Cardiac muscle cell (in vitro differentiated cells and primary cell): ENCODE measurements around the gene ARHGEF40. TPM values are rescaled to one million over a fixed set of nuclear protein-coding genes. Genes with fewer than 3 reads are reported as not detected.
A peak's percentile ranks its signal among the peaks of the same experiment; 100 is the strongest.
"Not testable (repeated sequence)": the region's sequence is repeated elsewhere in the genome, so short reads cannot be mapped to it uniquely, and the experiment has no call there.

Experiments used
- DNase-seq, 2 donors: peaks; one replicate each; pipeline versions ENCODE4 v3.0.0 to v3.0.0-alpha.2; 2010 to 2017; ENCODE audit warnings: low read depth in 1 of 2, low spot score in 1 of 2
- H3K27ac ChIP-seq: fragments of 200-600 bp; sonication (generic); 2 replicates; pipeline ENCODE4 v1.5.1; 2016
- H3K27me3 ChIP-seq: fragments of 200-600 bp; sonication (generic); 2 replicates; pipeline ENCODE4 v1.6.0; 2016; ENCODE audit warnings: control low read depth
- H3K36me3 ChIP-seq: fragments of 200-600 bp; sonication (generic); 2 replicates; pipeline ENCODE4 v1.5.1; 2016; ENCODE audit warnings: control low read depth
- H3K4me1 ChIP-seq: fragments of 200-600 bp; sonication (generic); 2 replicates; pipeline ENCODE4 v1.8.1; 2017; ENCODE audit warnings: low read depth, mild to moderate bottlenecking, mixed run types
- H3K4me3 ChIP-seq: fragments of 200-600 bp; sonication (generic); 2 replicates; pipeline ENCODE4 v1.5.1; 2016; ENCODE audit warnings: mild to moderate bottlenecking
- H3K9me3 ChIP-seq: fragments of 200-600 bp; sonication (generic); 2 replicates; pipeline ENCODE4 v1.5.1; 2017; ENCODE audit warnings: low read depth, mild to moderate bottlenecking, control low read depth
- CTCF ChIP-seq: IDR thresholded peaks from 2 replicates; pipeline ENCODE4 v1.5.1; 2012; ENCODE audit warnings: low read depth, mild to moderate bottlenecking, low read length
- polyA plus RNA-seq: library from polyadenylated mRNA; unstranded; fragments of >200 nt; fragmentation: Nextera tagmentation; extraction: Ambion mirVana; gene quantifications from 2 replicates; pipeline ENCODE4 v1.2.1, GENCODE V29; 2016
- total RNA-seq: library from RNA; depleted of rRNA; stranded (reverse); fragments of >200 nt; gene quantifications from 2 replicates; pipeline ENCODE4 v1.2.3, GENCODE V29; 2016

Gene ARHGEF40
- total and polyA plus RNA-seq, 2 experiments from 2014 or later, result 26.4 to 41.7 TPM

- DNase-seq, result no peak
- H3K4me3 ChIP-seq, result no peak overlapping the region
- no peaks in the 10 kb centered on the region for H3K36me3 ChIP-seq
- H3K9me3 ChIP-seq, result no peaks in the 10 kb centered on the region
- H3K4me1 ChIP-seq, result peaks cover 20% of the 10 kb centered on the region
- TF ChIP-seq CTCF, result no peak
- no peak overlapping the region for H3K27ac ChIP-seq
- no peaks in the 10 kb centered on the region for H3K27me3 ChIP-seq
These were observed 32.9 kb upstream of the ARHGEF40 start for GRCh38 chr14:21037156-21037555.

GRCh38 chr14:21038441-21039422 is 31.4 kb upstream of the ARHGEF40 start:
- TF ChIP-seq CTCF, result no peak
- H3K27ac ChIP-seq, result peak overlapping the region; percentile 80
- DNase-seq, result peak; percentile 65 to 94
- no peaks in the 10 kb centered on the region for H3K36me3 ChIP-seq
- H3K27me3 ChIP-seq, result no peaks in the 10 kb centered on the region
- no peak overlapping the region for H3K4me3 ChIP-seq
- H3K9me3 ChIP-seq, result no peaks in the 10 kb centered on the region
- peaks cover 20% of the 10 kb centered on the region for H3K4me1 ChIP-seq

- Histone ChIP-seq H3K4me1 (peaks cover 17% of the 10 kb centered on the region), H3K36me3 (no peaks in the 10 kb centered on the region), H3K27me3 (no peaks in the 10 kb centered on the region), H3K27ac (peak overlapping the region; percentile 80), H3K4me3 (no peak overlapping the region), H3K9me3 (no peaks in the 10 kb centered on the region)
- DNase-seq, result peak; percentile 85 to 86
- peak; percentile 73 for TF ChIP-seq CTCF
These were observed 30.3 kb upstream of the ARHGEF40 start for GRCh38 chr14:21039585-21040369.

- Histone ChIP-seq H3K4me3 (no peak overlapping the region), H3K9me3 (no peaks in the 10 kb centered on the region), H3K4me1 (peaks cover 17% of the 10 kb centered on the region), H3K27me3 (no peaks in the 10 kb centered on the region), H3K36me3 (no peaks in the 10 kb centered on the region), H3K27ac (no peak overlapping the region)
- no peak for TF ChIP-seq CTCF
- no peak for DNase-seq
These were observed 29.7 kb upstream of the ARHGEF40 start for GRCh38 chr14:21040370-21040925.

- peaks cover 17% of the 10 kb centered on the region for H3K4me1 ChIP-seq
- not testable (repeated sequence) for DNase-seq, H3K27me3 ChIP-seq, H3K27ac ChIP-seq, H3K36me3 ChIP-seq, H3K4me3 ChIP-seq, H3K9me3 ChIP-seq
These were observed 29.2 kb upstream of the ARHGEF40 start for GRCh38 chr14:21040941-21041340.
